ENCODE results near the gene PCGF1.

- TF ChIP-seq CTCF (conservative IDR thresholded peaks at IDR 0.05), result no peak
- TF ChIP-seq ZFX (IDR thresholded peaks at IDR 0.05), result no peak
These were observed 38.5 kb upstream of the PCGF1 start for GRCh38 chr2:74546004-74546403.

Measured in C4-2B (cell line).